ENCODE results near the gene CCNG2.

CCNG2 gene

DNA sequence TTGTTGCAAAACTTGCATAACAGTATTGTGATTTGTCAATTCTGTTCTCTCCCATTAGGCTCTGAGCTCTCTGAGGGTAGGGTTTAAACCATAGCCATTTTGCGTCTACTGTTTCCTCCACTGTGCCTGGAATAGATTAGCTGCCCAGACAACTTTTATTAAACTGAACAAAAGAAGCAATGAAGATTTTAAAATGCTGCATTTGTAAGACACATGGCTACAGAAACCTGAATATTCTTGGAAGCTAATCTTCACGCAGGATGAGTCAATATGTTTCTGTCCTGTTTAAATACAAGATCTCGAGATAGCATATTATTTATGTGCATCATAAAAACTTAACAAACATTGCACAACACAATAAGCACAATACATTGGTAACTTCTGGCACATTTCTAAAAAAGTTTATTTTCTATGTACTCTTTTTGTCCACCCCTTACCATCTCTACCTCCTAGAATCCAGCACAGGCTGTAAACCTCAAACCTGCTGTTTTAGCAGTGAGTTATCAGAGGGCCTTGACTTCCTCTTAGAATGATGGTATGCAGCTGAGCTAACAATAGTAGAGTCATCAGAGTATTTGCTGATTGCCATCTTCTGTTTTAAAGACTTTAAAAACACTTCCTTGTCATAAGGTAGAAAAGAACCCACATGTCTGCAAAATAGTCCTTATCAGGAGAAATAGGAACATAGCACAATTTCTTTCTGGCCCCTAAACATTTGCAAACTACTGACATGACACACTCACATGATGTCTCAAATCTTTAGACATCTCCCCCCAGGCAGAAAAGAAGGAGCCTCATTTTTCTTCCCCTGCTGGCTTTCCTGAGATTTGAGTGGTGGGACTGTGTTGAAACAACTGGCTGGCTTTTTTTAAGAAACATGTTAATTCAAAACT is 10.6 kb upstream of the CCNG2 start:
- DNase-seq (ENCODE audit: low read depth in 2 of 2), result no peak

DNA sequence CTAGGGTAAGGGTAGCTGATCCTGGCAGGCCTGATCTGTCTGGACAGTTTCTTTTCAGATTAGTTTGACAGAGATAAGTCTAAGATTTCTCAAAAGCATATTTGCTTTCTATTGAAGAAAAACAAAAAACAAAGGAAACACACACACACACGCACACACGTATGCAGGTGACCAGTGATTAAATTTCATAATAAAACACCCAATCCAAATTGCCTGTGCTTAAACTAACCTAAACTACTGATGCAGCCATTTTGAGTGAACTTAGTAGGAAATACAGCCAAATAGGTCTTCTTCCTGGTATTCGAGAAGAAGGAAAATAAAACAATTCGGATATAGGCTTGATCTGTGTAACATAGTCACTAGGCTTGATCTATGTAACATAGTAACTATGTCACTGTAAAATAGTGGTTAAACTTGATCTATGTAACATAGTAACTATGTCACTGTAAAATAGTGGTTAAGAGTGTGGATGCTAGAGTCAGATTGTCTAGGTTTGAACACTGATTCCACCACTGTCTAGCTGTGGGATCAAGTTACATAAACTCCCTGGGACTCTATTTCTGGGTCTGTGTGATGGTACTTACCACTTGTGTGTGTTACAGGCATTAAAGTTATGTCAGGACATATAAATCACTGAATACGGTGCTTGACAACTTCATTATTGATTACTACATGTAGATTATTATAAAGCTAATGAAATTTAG is 9.8 kb upstream of the CCNG2 start:
- DNase-seq (ENCODE audit: low read depth in 2 of 2), result no peak

DNA sequence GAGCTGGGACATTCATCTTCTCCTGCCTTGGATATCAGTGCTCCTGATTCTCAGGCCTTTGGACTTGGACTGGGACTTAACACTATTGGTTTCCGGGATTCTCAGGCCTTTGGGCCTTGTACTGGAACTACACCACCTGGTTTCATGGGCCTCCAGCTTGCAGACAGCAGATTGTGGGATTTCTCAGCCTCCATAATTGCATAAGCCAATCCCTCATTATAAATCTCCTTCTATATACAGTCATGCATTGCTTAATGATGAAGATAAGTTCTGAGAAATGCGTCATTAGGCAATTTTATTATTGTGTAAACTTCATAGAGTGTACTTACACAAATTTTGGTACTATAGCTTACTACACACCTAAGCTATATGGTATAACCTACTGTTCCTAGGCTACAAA is 8.9 kb upstream of the CCNG2 start:
- DNase-seq (ENCODE audit: low read depth in 2 of 2), result no peak

DNA sequence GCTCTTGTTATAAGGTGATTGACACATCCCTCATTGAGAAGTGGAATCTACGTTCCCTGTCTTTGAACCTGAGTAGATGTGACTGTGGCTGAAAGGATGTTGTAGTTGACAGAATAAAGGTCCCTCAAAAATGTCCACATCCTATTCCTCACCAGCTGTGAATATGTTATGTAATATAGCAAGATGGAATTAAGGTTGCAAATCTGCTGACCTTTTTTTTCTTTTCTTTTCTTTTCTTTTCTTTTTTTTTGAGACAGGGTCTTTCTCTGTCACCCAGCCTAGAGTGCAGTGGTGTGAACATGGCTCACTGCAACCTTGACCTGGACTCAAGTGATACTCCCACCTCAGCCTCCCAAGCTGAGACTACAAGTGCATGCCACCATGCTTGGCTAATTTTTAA is 7.2 kb upstream of the CCNG2 start:
- DNase-seq (ENCODE audit: low read depth in 2 of 2), result no peak

DNA sequence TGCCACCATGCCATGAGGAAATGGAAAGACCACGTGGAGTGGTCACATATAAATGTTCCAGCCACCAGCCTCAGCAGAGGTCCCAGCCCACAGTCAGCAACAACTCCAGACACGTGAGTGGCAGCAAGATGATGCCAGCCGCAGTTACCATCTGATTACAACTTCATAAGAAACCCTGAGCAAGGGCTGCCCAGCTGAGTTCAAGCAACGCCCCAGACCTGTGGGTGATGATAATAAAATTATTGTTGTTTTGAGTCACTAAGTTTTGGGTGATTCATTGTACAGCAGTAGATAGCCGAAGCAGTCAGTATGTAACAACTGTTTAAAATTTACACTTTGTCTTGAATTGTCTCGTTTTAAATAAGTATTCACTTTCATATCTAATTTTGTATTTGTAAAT is 5.8 kb upstream of the CCNG2 start:
- DNase-seq (ENCODE audit: low read depth in 2 of 2), result no peak

DNA sequence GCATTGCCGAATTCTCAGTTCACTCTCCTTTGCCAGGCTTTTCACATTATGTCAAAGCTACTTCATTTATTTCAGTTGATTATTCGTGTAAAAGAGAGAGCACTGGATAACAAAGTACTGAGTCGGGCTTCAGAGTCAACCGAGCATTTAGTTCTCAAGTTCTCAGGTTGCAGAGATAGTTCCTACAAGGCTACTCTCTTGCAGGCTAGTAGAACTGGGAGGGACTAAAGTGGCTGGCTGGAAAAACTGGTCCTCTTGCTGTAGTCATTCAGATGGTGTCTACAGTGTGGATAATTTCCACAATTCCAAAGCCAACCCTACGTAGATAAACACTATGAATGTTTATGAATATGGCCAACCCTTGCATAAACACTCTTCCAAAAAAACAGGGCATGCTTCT is 4.6 kb upstream of the CCNG2 start:
- no peak for DNase-seq (ENCODE audit: low read depth in 2 of 2)

DNA sequence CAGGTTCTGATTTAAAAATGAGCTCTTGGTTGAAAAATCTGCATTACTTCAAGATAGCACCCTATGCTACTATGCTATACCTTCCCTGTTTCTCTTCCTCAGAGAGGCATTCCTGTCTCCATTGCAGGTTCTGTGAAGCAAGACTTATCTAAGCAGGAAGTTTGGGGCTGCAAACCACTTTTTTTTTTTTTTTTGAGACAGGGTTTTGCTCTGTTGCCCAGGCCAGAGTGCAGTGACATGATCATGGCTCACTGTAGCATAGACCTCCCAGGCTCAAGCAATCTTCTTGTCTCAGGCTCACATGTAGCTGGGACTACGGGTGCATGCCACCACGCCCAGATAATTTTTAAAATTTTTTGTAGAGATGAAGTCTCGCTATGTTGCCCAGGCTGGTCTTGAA is 4.0 kb upstream of the CCNG2 start:
- no peak for DNase-seq (ENCODE audit: low read depth in 2 of 2)

DNA sequence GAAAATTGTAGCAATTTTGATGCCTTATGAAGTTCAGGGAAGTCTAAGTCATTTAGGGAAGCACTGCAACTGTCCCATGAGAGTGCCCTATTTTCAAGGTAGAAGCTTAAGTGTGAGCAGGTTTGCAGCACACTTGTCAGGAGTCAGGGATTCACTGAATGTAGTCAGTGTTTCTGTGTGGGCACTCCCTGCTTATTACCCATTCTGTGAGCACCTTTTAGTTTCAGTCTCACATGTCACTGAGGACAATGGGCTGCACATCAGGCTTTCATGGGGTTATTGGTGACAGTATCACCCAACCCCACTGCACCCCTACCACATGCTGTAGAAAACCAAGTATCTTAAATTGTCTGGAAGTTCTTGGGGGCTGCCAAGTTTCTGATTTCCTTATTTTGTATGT is 2.9 kb upstream of the CCNG2 start:
- no peak for DNase-seq (ENCODE audit: low read depth in 2 of 2)

DNA sequence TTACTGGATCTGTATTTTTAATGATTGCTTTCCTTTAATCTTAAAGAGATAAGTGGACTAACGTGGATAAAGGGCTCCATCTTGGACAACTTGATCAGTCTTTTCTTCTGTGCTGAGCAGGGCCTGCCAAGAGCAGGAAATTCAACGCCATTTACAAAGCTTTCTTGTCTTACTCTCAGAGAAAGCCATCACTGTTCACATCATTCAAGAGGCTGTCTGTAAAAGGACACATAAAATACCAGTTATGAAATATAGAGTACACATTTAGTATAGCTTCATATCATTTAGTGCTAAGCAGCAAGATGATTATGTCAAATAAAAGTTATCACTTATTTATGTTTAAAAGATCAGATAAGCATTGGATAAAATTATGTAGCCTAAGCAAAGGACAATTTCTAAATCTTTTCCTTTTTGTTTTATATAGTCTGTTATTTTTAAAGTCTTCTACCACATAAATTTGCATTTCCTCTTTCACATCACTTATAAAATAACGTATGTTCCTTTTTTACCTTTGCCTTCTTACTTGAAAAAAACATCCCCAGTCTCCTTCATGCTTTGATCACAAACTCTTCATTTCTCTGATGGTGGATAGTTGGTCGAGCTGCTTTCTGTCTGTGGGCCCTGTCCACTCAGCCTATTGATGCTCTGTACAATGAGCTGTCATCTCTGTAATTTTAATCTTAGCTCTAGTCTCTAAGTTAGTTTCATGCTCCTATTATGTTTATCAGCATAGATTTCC is 2.1 kb upstream of the CCNG2 start:
- DNase-seq (ENCODE audit: low read depth in 2 of 2), result no peak

DNA sequence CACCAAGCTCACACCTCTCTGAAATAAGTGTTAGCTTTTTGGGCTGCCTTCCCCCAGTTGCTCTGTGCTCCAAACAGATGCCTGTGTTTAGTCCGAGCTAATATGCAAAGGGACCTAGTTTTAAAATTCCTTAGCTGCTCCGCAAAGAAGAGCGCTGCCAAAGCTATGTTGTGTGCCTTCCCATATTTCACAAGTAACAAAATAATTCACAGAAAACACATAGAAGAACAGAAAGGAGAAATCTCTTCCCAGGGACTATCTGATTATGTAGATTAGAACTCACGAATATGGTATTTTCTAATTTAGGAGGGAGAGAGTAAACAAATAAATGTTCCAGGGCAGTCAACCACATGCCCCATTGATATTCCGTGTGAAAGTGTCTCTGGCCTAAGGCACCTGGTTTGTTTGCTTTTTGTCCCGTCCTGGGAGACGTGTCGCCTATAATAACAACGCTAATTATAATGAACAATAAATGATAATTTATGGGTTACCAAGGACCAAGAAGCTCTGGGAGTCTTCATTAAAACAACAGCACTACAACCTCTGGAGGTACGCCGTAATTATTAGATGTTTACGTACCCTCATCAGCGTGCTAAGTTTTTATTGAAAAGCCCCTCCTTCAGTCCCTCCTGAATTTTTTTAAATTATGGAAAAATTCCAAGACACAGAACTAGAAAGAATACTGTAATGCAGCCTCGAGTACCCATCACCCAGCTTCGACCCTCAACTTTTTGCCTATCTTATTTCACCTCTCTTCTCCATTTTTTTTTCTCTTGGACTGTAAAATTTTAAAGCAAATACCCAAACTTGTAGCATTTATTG is 1.2 kb upstream of the CCNG2 start:
- no peak for DNase-seq (ENCODE audit: low read depth in 2 of 2)

DNA sequence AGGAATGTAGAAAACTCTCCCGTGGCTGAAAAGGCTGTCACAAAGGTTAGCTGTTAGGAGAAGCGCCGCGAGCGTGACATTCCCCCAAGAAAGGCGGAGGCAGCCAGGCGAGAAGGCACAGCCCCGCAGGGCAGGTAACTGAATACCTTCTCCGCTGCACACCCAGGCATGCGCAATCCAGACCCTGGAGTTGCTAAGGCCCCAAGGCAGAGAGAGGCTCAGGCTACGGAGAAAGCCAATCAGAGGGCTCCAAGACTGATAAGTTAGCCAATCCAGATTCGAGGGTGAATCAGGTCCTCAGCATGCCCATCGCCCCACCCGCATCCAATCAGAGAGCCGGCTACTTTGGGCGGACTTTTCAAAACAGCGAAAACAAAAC is 485 bp upstream of the CCNG2 start:
- DNase-seq (ENCODE audit: low read depth in 2 of 2), result peak; percentile 76 to 88

DNA sequence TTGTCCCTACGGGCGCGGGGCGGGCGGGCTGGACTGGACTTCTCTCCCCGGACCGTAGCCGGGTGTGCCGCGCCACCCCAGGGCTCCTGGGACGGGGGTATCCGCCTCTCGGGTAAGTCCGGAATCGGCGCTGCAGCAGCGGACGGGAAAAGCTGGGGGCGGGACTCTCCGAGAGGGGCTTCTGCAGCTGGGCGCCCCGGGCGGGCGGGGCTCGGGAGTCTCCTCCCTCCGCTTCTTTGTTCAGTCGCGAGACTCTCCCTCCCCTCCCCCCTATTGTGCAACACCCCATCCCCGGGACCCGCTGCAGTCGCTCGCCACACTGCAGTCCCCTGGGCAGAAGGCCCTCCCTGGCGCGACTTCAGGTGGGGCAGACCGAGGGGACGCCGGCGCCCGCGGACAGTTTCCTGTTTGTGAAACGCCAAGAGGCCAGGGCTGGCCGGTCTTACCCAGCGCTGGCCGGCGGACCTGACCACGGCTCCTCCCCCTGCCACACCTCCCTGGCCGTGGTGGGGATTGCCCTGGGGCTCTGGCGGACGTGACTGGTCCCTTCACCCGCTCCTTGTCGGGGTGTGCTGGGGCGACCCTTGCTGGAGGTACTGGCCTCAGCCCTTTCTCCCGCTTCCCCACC is 966 bp downstream of the CCNG2 start:
- peak; percentile 48 to 65 for DNase-seq (ENCODE audit: low read depth in 2 of 2)

DNA sequence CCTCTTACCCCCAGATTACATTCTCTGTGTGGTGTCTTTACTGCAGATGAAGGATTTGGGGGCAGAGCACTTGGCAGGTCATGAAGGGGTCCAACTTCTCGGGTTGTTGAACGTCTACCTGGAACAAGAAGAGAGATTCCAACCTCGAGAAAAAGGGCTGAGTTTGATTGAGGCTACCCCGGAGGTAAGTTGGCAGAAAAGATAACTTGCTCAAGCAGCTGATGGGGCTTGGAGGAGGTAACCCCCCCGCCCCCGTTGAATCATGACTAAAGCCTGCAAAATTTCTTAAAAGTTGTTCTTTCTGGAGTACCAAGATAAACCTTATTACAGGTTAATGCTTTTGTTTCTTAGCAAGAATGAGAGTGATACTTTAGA is 1.5 kb downstream of the CCNG2 start:
- DNase-seq (ENCODE audit: low read depth in 2 of 2), result no peak

DNA sequence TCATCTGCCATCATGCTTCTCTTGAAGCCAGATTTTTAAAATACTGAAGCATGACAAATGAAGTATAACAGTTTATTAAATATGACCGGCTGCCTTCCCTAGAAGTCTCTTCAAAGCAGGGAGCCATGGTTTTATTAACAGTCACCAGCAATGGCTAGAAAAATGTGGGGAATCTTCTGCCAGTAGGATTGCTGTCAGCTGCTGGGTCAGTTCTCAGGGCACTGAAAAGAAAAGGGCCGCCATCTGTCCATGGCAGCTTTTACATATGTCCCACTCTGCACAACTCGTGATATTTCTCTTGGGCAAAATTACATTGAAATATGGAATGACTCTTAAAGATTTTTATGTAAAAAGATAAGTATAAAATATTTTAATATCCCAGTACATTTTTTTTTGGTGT is 2.8 kb downstream of the CCNG2 start:
- no peak for DNase-seq (ENCODE audit: low read depth in 2 of 2)

DNA sequence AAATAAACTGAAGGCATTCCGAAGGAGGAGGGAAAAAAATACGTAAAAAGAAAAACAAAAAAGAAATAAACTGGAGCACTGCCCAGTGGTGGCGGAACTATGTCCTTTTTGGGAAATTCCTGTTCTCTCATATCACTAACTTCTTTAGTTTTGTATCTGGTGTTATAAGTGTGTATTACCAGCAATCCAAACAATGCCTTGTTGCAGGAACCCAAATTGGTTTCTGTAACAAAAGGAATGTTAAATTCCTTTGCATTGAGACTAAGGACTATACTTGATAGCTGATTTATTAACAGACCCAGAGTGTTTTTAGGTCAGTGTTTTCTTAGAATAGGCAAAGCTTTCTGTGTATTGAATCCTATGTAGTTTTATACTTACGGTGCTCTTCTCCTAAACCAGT is 6.6 kb downstream of the CCNG2 start:
- DNase-seq (ENCODE audit: low read depth in 2 of 2), result no peak

DNA sequence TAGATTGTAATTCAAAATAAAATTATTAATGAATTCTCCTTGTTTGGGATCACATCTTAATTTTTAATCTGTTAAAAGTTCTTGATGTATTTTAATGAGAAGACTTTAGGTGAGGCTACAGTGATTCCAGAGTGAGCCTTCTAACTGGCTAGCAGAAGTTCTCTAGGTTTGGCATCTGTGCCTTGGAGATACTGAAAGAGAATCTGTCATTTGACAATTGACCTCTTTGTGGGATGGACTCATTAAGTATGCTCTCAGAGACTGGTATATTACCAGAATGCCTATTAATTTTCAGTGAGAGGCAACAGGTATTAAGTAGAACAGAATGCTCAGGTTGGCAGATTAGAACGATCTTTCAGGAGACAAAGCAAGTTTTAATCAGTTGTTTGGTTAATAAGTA is 10.2 kb downstream of the CCNG2 start:
- no peak for DNase-seq (ENCODE audit: low read depth in 2 of 2)

DNA sequence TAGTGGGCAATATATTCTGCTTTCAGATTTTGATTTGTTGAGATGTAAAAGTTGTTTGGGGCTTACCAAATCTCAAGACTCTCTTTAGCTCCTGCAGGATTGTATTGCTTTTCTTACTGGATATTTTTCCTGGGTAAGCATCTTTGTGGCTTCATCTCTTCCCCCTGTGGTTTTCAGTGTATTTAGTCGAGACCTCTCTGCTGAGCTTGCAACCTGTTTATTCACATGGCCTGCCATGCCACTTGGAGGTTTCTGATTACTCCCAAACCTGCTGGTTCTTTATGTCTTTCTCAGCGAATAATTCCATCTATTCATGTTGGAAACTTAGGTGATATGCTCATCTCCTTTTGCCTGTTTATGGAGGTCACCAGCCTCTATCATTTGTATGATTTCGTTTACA is 10.9 kb downstream of the CCNG2 start:
- DNase-seq (ENCODE audit: low read depth in 2 of 2), result no peak

DNA sequence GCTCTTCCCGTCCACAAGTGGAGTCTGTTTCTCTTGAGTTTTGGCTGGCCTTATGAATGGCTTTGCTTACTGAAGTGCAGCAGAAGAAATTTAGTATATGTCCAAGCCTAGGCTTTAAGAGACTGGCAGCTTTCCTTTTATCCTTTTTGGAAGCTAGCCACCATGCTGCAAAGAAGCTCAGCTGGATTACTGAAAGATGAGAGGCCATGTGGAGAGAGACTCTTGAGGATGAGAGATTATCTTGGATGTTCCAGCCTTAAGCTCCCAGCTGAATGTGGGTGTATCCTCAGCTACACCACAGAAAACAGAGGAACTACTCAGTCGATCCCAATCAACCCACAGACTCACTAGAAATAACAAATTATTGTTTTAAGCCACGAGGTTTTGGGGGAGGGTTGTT is 12.5 kb downstream of the CCNG2 start:
- no peak for DNase-seq (ENCODE audit: low read depth in 2 of 2)

DNA sequence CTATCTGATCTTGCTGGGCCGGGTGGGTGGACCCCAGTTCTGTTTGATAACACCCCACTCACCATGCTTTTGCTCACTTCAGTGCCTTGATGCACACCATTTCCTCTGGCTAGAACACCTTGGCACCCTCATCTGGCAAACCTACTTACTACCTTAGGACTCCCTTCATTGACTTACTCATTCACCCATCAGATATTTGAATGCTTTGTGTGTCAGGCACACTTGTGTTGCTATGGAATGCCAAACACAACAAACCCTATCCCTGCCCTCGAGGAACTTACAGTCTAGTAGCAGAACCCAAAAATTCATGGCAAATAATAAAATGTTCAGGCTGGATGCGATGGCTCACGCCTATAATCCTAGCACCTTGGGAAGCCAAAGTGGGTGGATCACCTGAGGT is 13.9 kb downstream of the CCNG2 start:
- no peak for DNase-seq (ENCODE audit: low read depth in 2 of 2)

DNA sequence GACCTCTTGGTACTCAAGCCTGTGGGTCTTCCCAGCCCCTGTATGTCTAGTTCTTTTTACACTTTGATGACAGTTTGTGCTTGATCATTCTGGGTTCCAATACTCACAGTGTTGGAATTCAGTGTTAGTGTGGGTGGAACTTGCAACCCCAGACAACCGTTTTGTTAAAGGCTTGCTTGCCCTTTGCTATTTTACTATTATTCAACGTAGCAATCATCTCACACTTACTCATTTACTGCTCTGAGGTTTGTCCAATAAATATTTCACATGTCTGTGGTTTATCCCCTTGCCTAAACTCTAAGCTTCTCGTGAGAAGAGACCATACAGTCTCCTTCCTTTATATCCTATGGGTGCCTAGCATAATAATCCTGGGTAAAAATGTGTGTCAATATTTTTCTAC is 15.3 kb downstream of the CCNG2 start:
- DNase-seq (ENCODE audit: low read depth in 2 of 2), result no peak

DNA sequence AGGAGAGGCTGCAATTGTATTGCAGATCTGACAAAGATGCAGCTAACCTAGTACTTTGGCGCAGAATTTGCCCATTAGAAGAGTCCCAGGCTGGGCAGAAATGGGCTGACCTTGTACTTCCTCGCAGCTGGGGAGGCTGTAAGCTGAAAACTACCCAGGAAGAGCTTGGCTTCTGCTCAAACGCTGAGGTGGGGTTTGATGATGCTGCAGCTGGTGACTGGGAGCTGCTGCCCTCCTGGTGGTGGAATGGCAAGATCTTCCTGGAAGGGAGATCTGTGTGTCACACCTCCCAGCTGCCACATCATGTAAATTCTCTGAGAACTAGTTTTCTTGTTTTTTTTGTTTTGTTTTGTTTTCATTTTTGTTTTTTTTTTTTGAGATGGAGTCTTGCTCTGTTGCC is 17.4 kb downstream of the CCNG2 start:
- no peak for DNase-seq (ENCODE audit: low read depth in 2 of 2)
